H9 (cell line): ENCODE data around the gene CARS1. TPM values are rescaled to one million over a fixed set of nuclear protein-coding genes. Genes with fewer than 3 reads are reported as not detected.

Experiments used
- DNase-seq: peaks from one replicate; pipeline ENCODE4 v3.0.0-alpha.2; 2017
- H2AFZ ChIP-seq: one replicate; pipeline ENCODE4 v1.6.1; 2013; ENCODE audit warnings: mild to moderate bottlenecking, low read length, control low read depth, moderate library complexity
- H2AK5ac ChIP-seq: 2 replicates; pipeline ENCODE4 v1.6.1; 2013; ENCODE audit warnings: low read length, control low read depth, mixed read lengths; ENCODE audit not compliant: insufficient read length
- H2BK120ac ChIP-seq: one replicate; pipeline ENCODE4 v1.6.1; 2013; ENCODE audit warnings: low read depth, mild to moderate bottlenecking, low read length, control low read depth, inconsistent platforms; ENCODE audit not compliant: poor library complexity, severe bottlenecking
- H2BK12ac ChIP-seq: 2 replicates; pipeline ENCODE4 v1.6.1; 2013; ENCODE audit warnings: low read length, control low read depth, mixed read lengths, low read depth; ENCODE audit not compliant: insufficient read length
- H2BK15ac ChIP-seq: 2 replicates; pipeline ENCODE4 v1.6.1; 2013; ENCODE audit warnings: low read depth, low read length, control low read depth
- H2BK20ac ChIP-seq: one replicate; pipeline ENCODE4 v1.6.1; 2013; ENCODE audit warnings: low read depth, mild to moderate bottlenecking, low read length, control low read depth, inconsistent platforms; ENCODE audit not compliant: poor library complexity, severe bottlenecking
- H2BK5ac ChIP-seq: 2 replicates; pipeline ENCODE4 v1.6.1; 2013; ENCODE audit warnings: low read length, control low read depth, mixed read lengths; ENCODE audit not compliant: insufficient read length
- H3K14ac ChIP-seq: 2 replicates; pipeline ENCODE4 v1.6.1; 2013; ENCODE audit warnings: low read length, control low read depth; ENCODE audit not compliant: insufficient read depth
- H3K18ac ChIP-seq: 2 replicates; pipeline ENCODE4 v1.6.1; 2013; ENCODE audit warnings: low read depth, mild to moderate bottlenecking, mixed read lengths, low read length, control low read depth; ENCODE audit not compliant: insufficient read length
- H3K23ac ChIP-seq: 2 replicates; pipeline ENCODE4 v1.6.1; 2013; ENCODE audit warnings: low read length, control low read depth, mixed read lengths, low read depth; ENCODE audit not compliant: insufficient read length
- H3K23me2 ChIP-seq: 2 replicates; pipeline ENCODE4 v1.6.1; 2013; ENCODE audit warnings: low read depth, mild to moderate bottlenecking, mixed read lengths, low read length, control low read depth; ENCODE audit not compliant: insufficient read length, poor library complexity, severe bottlenecking
- H3K27ac ChIP-seq: 2 replicates; pipeline ENCODE4 v1.5.1; 2013; ENCODE audit warnings: low read length, control low read depth, mixed read lengths, low read depth; ENCODE audit not compliant: insufficient read length
- H3K27me3 ChIP-seq: 2 replicates; pipeline ENCODE4 v1.6.1; 2013; ENCODE audit warnings: low read length, control low read depth, inconsistent platforms; ENCODE audit not compliant: insufficient read depth
- H3K4ac ChIP-seq: 2 replicates; pipeline ENCODE4 v1.6.1; 2013; ENCODE audit warnings: low read depth, mild to moderate bottlenecking, control low read depth, inconsistent platforms, low read length, moderate library complexity
- H3K4me1 ChIP-seq: 2 replicates; pipeline ENCODE4 v1.6.1; 2013; ENCODE audit warnings: low read length, control low read depth, inconsistent platforms; ENCODE audit not compliant: insufficient read depth
- H3K4me2 ChIP-seq: 2 replicates; pipeline ENCODE4 v1.6.1; 2013; ENCODE audit warnings: low read length, control low read depth, mixed read lengths; ENCODE audit not compliant: insufficient read length, insufficient read depth
- H3K56ac ChIP-seq: 2 replicates; pipeline ENCODE4 v1.6.1; 2013; ENCODE audit warnings: low read depth, mild to moderate bottlenecking, mixed read lengths, low read length, control low read depth; ENCODE audit not compliant: insufficient read length
- H3K79me1 ChIP-seq: 2 replicates; pipeline ENCODE4 v1.6.1; 2013; ENCODE audit warnings: low read depth, mild to moderate bottlenecking, moderate library complexity, low read length, control low read depth, inconsistent platforms; ENCODE audit not compliant: insufficient read depth, poor library complexity, severe bottlenecking
- H3K79me2 ChIP-seq: 2 replicates; pipeline ENCODE4 v1.6.1; 2013; ENCODE audit warnings: low read length, control low read depth, inconsistent platforms; ENCODE audit not compliant: insufficient read depth
- H3K9ac ChIP-seq: 2 replicates; pipeline ENCODE4 v1.6.1; 2013; ENCODE audit warnings: low read length, control low read depth, mixed read lengths; ENCODE audit not compliant: insufficient read length; ENCODE audit errors: extremely low read depth
- H3K9me3 ChIP-seq: one replicate; pipeline ENCODE4 v1.6.1; 2013; ENCODE audit warnings: low read depth, low read length, inconsistent platforms; ENCODE audit not compliant: control insufficient read depth
- H3T11ph ChIP-seq: one replicate; pipeline ENCODE4 v1.6.1; 2013; ENCODE audit warnings: mild to moderate bottlenecking, low read length, control low read depth, inconsistent platforms
- H4K20me1 ChIP-seq: one replicate; pipeline ENCODE4 v1.6.1; 2013; ENCODE audit not compliant: control insufficient read depth, insufficient read length, insufficient read depth
- H4K5ac ChIP-seq: 2 replicates; pipeline ENCODE4 v1.6.1; 2013; ENCODE audit warnings: low read depth, mild to moderate bottlenecking, mixed read lengths, low read length, control low read depth; ENCODE audit not compliant: insufficient read length
- H4K8ac ChIP-seq: replicated peaks from 2 replicates; pipeline ENCODE4 v1.6.1; 2013; ENCODE audit warnings: low read length, control low read depth, mixed read lengths, low read depth; ENCODE audit not compliant: insufficient read length
- H4K91ac ChIP-seq: 2 replicates; pipeline ENCODE4 v1.6.1; 2013; ENCODE audit warnings: low read depth, mild to moderate bottlenecking, moderate library complexity, mixed read lengths, low read length, control low read depth; ENCODE audit not compliant: insufficient read length
- H3K27ac Mint-ChIP-seq, 3 experiments: 2 replicates in 2 of 3; 3 replicates in 1 of 3; pipeline ENCODE4 v1.8.0; 2020 to 2021; ENCODE audit warnings: mixed read lengths in 3 of 3, mild to moderate bottlenecking in 1 of 3, moderate library complexity in 1 of 3
- H3K27me3 Mint-ChIP-seq: 2 replicates; pipeline ENCODE4 v1.8.0; 2021; ENCODE audit warnings: low read depth, mild to moderate bottlenecking, moderate library complexity, mixed read lengths
- H3K36me3 Mint-ChIP-seq, 3 experiments: 2 replicates in 2 of 3; 3 replicates in 1 of 3; pipeline ENCODE4 v1.8.0; 2020 to 2021; ENCODE audit warnings: low read depth in 3 of 3, mixed read lengths in 3 of 3; ENCODE audit not compliant: insufficient read depth in 1 of 3
- H3K4me1 Mint-ChIP-seq, 2 experiments: 2 replicates each; pipeline ENCODE4 v1.8.0; 2020; ENCODE audit warnings: mixed read lengths in 2 of 2
- H3K4me3 Mint-ChIP-seq, 2 experiments: 2 replicates in 1 of 2; 3 replicates in 1 of 2; pipeline ENCODE4 v1.8.0; 2020 to 2021; ENCODE audit warnings: mild to moderate bottlenecking in 2 of 2, mixed read lengths in 2 of 2, moderate library complexity in 1 of 2
- H3K9me3 Mint-ChIP-seq, 2 experiments: 2 replicates in 1 of 2; 3 replicates in 1 of 2; pipeline ENCODE4 v1.8.0; 2020; ENCODE audit warnings: mild to moderate bottlenecking in 2 of 2, mixed read lengths in 2 of 2, moderate library complexity in 1 of 2
- CTCF ChIP-seq: fragments of 200-600 bp; sonication (generic); conservative IDR thresholded peaks from 3 replicates; pipeline ENCODE4 v1.8.0; 2021; ENCODE audit warnings: antibody characterized with exemption, mild to moderate bottlenecking
- WGBS: extraction: QIAGEN DNeasy Blood & Tissue Kit; methylation state at CpG from one replicate; pipeline ENCODE4 v1.1.7; 2013; ENCODE audit warnings: missing lambda C conversion rate, low lambda C conversion rate, mixed read lengths; ENCODE audit not compliant: insufficient read length; ENCODE audit errors: extremely low coverage; 5-methylcytosine and 5-hydroxymethylcytosine counted together
- total RNA-seq: library from RNA; stranded (reverse); gene quantifications from 2 replicates; pipeline ENCODE4 v1.2.1, GENCODE V29; 2021

Gene CARS1
- total RNA-seq, 1 experiment from 2014 or later, result 92.3 TPM

- H2BK5ac ChIP-seq, result no peak overlapping the region
Observed at GRCh38 chr11:3052567-3052966, 4.7 kb downstream of the CARS1 start.

More at GRCh38 chr11:3052567-3052966, 4.7 kb downstream of the CARS1 start:
- H4K5ac ChIP-seq, result no peak overlapping the region
- no peak overlapping the region for H3K9ac ChIP-seq
- no peak overlapping the region for H3K23ac ChIP-seq
- WGBS, result no CpG with 5 or more reads among the region's 11 CpGs
- no peak overlapping the region for H2BK20ac ChIP-seq
- H4K91ac ChIP-seq, result no peak overlapping the region
- H3K4me1 ChIP-seq, result no peaks in the 10 kb centered on the region
- no peak overlapping the region for H3K27ac ChIP-seq
- Mint-ChIP-seq H3K27ac (peak overlapping the region; percentile 1 to 85 (median 69); a peak in 4 of 7 replicates), H3K4me1 (peaks cover 40 to 47% of the 10 kb centered on the region in 2 experiments), H3K36me3 (peaks cover 9 to 36% (median 33%) of the 10 kb centered on the region in 3 experiments; a peak in 6 of 7 replicates), H3K27me3 (no peaks in the 10 kb centered on the region), H3K4me3 (no peak overlapping the region; a peak in 1 of 5 replicates), H3K9me3 (no peaks in the 10 kb centered on the region)
- H3K18ac ChIP-seq, result no peak overlapping the region
- DNase-seq, result no peak
- peaks cover 5% of the 10 kb centered on the region for H3K23me2 ChIP-seq
- no peak overlapping the region for H3K4me2 ChIP-seq
- H3K56ac ChIP-seq, result no peak overlapping the region
- no peak overlapping the region for H2BK120ac ChIP-seq
- H3K9me3 ChIP-seq, result no peaks in the 10 kb centered on the region
- H3K79me1 ChIP-seq, result peaks cover 11% of the 10 kb centered on the region
- H2AK5ac ChIP-seq, result no peak overlapping the region
- no peak overlapping the region for H2AFZ ChIP-seq
- H3K27me3 ChIP-seq, result no peaks in the 10 kb centered on the region
- no peak overlapping the region for H4K8ac ChIP-seq
- H3T11ph ChIP-seq, result no peak overlapping the region
- H2BK15ac ChIP-seq, result no peak overlapping the region
- no peak overlapping the region for H3K4ac ChIP-seq
- H3K79me2 ChIP-seq, result peaks cover 38% of the 10 kb centered on the region; the same call in 1 of the 2 replicates
- no peaks in the 10 kb centered on the region for H4K20me1 ChIP-seq
- TF ChIP-seq CTCF, result no peak
- H3K14ac ChIP-seq, result no peak overlapping the region
- no peak overlapping the region for H2BK12ac ChIP-seq
